ENCODE measurements around the gene NGLY1.

GRCh38 chr3:25784971-25785370 lies 1.7 kb upstream of the NGLY1 start:
- TF ChIP-seq CTCF (IDR thresholded peaks at IDR 0.05; ENCODE audit: low read length): no peak
- TF ChIP-seq EZH2 (IDR thresholded peaks at IDR 0.05; ENCODE audit: borderline replicate concordance, low read length): no peak
